Endodermal cell (in vitro differentiated cells): ENCODE results near the gene SREBF1. TPM values are rescaled to one million over a fixed set of nuclear protein-coding genes. Genes with fewer than 3 reads are reported as not detected.

Experiments used
- DNase-seq: peaks from one replicate; pipeline ENCODE4 v3.0.0-alpha.2; 2017
- H3K27ac ChIP-seq: 2 replicates; pipeline ENCODE4 v1.5.1; 2013; ENCODE audit warnings: mild to moderate bottlenecking, low read depth, low read length, moderate library complexity
- H3K27me3 ChIP-seq: 2 replicates; pipeline ENCODE4 v1.6.1; 2013; ENCODE audit warnings: mild to moderate bottlenecking, low read length, moderate library complexity; ENCODE audit not compliant: insufficient read depth, control insufficient read depth, poor library complexity, severe bottlenecking
- H3K36me3 ChIP-seq: 2 replicates; pipeline ENCODE4 v1.7.0; 2013; ENCODE audit warnings: mild to moderate bottlenecking, low read length, moderate library complexity; ENCODE audit not compliant: control insufficient read depth, insufficient read depth
- H3K4me1 ChIP-seq: one replicate; pipeline ENCODE4 v1.7.0; 2013; ENCODE audit warnings: low read length; ENCODE audit not compliant: control insufficient read depth, insufficient read depth
- H3K4me3 ChIP-seq: 2 replicates; pipeline ENCODE4 v1.5.1; 2013; ENCODE audit warnings: mild to moderate bottlenecking, low read length, moderate library complexity
- H3K9ac ChIP-seq: 2 replicates; pipeline ENCODE4 v1.6.1; 2013; ENCODE audit warnings: mild to moderate bottlenecking, low read length, moderate library complexity; ENCODE audit not compliant: poor library complexity, severe bottlenecking; ENCODE audit errors: extremely low read depth
- H3K9me3 ChIP-seq: 2 replicates; pipeline ENCODE4 v1.6.1; 2013; ENCODE audit warnings: mild to moderate bottlenecking, low read length, moderate library complexity; ENCODE audit not compliant: control insufficient read depth
- H3K27ac Mint-ChIP-seq: 2 replicates; pipeline ENCODE4 v1.8.0; 2020; ENCODE audit warnings: mixed read lengths
- H3K27me3 Mint-ChIP-seq: 2 replicates; pipeline ENCODE4 v1.8.0; 2021; ENCODE audit warnings: mild to moderate bottlenecking, mixed read lengths; ENCODE audit not compliant: insufficient read depth
- H3K36me3 Mint-ChIP-seq: 2 replicates; pipeline ENCODE4 v1.8.0; 2020; ENCODE audit warnings: low read depth, mixed read lengths
- H3K4me1 Mint-ChIP-seq: 2 replicates; pipeline ENCODE4 v1.8.0; 2020; ENCODE audit warnings: mixed read lengths
- H3K4me3 Mint-ChIP-seq: 2 replicates; pipeline ENCODE4 v1.8.0; 2020; ENCODE audit warnings: mild to moderate bottlenecking, moderate library complexity, mixed read lengths
- H3K9me3 Mint-ChIP-seq: 2 replicates; pipeline ENCODE4 v1.8.0; 2020; ENCODE audit warnings: mild to moderate bottlenecking, mixed read lengths
- CTCF ChIP-seq: fragments of 200-600 bp; sonication (generic); conservative IDR thresholded peaks from 2 replicates; pipeline ENCODE4 v1.5.0; 2021; ENCODE audit warnings: antibody characterized with exemption, mild to moderate bottlenecking
- WGBS, 2 experiments: methylation state at CpG; one replicate each; pipeline versions ENCODE4 v1.1.5 to v1.1.7; 2013; ENCODE audit warnings: missing lambda C conversion rate in 2 of 2, mixed read lengths in 1 of 2; ENCODE audit not compliant: insufficient coverage in 1 of 2, insufficient read length in 1 of 2; 5-methylcytosine and 5-hydroxymethylcytosine counted together
- total RNA-seq, 2 donors: library from RNA; stranded (reverse); fragmentation: NEBNext Ultra II Directional in 1 of 2; extraction: Animal tissue kit (Norgen Biotek cat#: 25700) in 1 of 2; gene quantifications; 2 replicates in 1 of 2; 3 replicates in 1 of 2; pipeline ENCODE4 v1.2.1, GENCODE V29; 2021

Gene SREBF1
- total RNA-seq, 2 donors from 2014 or later: 39.0 to 58.2 TPM

- no peak overlapping the region for H3K4me3 Mint-ChIP-seq
- no peak overlapping the region for H3K4me3 ChIP-seq
- H3K27ac Mint-ChIP-seq: no peak overlapping the region
- H3K9me3 Mint-ChIP-seq: no peaks in the 10 kb centered on the region
- no peak overlapping the region for H3K27ac ChIP-seq
- H3K36me3 ChIP-seq: peaks cover 39% of the 10 kb centered on the region
- peaks cover 6% of the 10 kb centered on the region for H3K4me1 Mint-ChIP-seq
- peaks cover 32% of the 10 kb centered on the region for H3K36me3 Mint-ChIP-seq
- peak; percentile 67 for DNase-seq
- no peaks in the 10 kb centered on the region for H3K9me3 ChIP-seq
- WGBS, 2 experiments: 96 to 97% methylated on average over 10 to 12 of the region's 12 CpGs
- TF ChIP-seq CTCF: peak; percentile 34
- H3K27me3 Mint-ChIP-seq: no peaks in the 10 kb centered on the region
- peaks cover 3% of the 10 kb centered on the region for H3K4me1 ChIP-seq
- no peak overlapping the region for H3K9ac ChIP-seq
- no peaks in the 10 kb centered on the region for H3K27me3 ChIP-seq
Observed at GRCh38 chr17:17800504-17801021, 36.2 kb downstream of the SREBF1 start.

- peaks cover 3% of the 10 kb centered on the region for H3K4me1 ChIP-seq
- no peaks in the 10 kb centered on the region for H3K9me3 ChIP-seq
- peak; percentile 52 for DNase-seq
- Mint-ChIP-seq H3K36me3 (peaks cover 25% of the 10 kb centered on the region), H3K9me3 (no peaks in the 10 kb centered on the region), H3K4me3 (no peak overlapping the region), H3K27me3 (peaks cover 3% of the 10 kb centered on the region), H3K27ac (no peak overlapping the region), H3K4me1 (peaks cover 8% of the 10 kb centered on the region)
- no peak for TF ChIP-seq CTCF
- H3K4me3 ChIP-seq: no peak overlapping the region
- no peak overlapping the region for H3K27ac ChIP-seq
- H3K27me3 ChIP-seq: no peaks in the 10 kb centered on the region
- WGBS, 2 experiments: 94 to 98% methylated on average over 8 to 16 of the region's 16 CpGs
- H3K9ac ChIP-seq: no peak overlapping the region
- peaks cover 37% of the 10 kb centered on the region for H3K36me3 ChIP-seq
Observed at GRCh38 chr17:17798573-17799255, 38.1 kb downstream of the SREBF1 start.

GRCh38 chr17:17798010-17798556 lies 38.7 kb downstream of the SREBF1 start:
- Histone ChIP-seq H3K4me1 (peaks cover 3% of the 10 kb centered on the region), H3K27me3 (no peaks in the 10 kb centered on the region), H3K4me3 (no peak overlapping the region), H3K36me3 (peaks cover 41% of the 10 kb centered on the region), H3K27ac (no peak overlapping the region), H3K9ac (no peak overlapping the region), H3K9me3 (no peaks in the 10 kb centered on the region)
- Mint-ChIP-seq H3K36me3 (peaks cover 27% of the 10 kb centered on the region), H3K4me1 (peaks cover 9% of the 10 kb centered on the region), H3K9me3 (no peaks in the 10 kb centered on the region), H3K4me3 (no peak overlapping the region), H3K27ac (no peak overlapping the region), H3K27me3 (peaks cover 4% of the 10 kb centered on the region)
- TF ChIP-seq CTCF: no peak
- DNase-seq: no peak
- 91 to 95% methylated on average over 8 to 25 of the region's 25 CpGs for WGBS, 2 experiments
